GM19193 (cell line): ENCODE measurements around the gene GPC5.

ENCODE experiments used
- POLR2A ChIP-seq: IDR thresholded peaks from 4 replicates; pipeline ENCODE4 v1.6.1; 2011; ENCODE audit not compliant: insufficient read depth, insufficient read length; ENCODE audit errors: extremely low read depth

GPC5 gene

DNA sequence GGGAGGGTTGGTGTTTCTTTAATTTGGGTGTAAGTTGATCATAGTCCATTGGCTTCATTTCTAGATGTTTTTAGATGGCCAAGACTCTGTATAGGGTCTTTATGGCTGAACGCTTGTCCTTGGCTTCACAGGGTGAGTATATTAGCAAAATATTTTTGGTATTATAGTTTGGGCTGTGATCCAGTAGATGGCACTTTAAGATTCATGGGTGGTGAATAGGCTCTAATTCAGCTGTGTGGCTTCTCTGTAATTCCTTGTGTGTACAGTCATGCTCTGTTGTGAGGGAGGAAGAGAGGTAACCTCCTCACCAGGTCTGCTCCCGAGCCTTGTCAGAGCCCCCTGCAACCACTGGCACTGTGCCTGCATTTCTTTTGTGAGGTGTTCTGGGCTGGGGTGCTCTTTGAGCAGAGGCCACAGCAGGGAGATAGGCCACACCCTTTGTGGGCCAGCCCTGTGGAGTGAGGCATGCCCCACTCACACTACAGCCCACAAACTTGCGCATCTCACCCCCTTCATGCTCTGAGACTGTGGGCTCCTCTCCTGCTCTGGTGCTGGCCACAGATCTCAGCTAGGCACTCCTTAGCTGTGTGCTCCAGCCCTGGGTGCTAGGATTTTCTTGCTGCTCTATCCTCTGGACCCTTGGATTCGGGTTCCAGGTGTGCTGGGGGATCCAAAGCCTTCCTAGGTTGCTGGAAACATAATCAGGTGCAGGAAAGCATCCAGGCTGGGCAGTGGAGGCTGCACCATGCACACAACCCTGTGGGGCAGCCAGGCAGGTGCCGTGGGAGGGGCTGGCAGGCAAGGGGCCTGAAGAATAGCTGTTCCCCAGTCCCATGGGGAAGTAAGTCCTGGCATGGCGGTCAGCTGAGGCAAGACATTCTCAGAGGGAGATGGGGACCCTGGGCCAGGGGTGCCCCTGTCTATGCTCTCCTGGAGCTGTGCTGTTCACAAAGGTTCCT, 193.9 kb downstream of the GPC5 start:
- TF ChIP-seq POLR2A = no peak

DNA sequence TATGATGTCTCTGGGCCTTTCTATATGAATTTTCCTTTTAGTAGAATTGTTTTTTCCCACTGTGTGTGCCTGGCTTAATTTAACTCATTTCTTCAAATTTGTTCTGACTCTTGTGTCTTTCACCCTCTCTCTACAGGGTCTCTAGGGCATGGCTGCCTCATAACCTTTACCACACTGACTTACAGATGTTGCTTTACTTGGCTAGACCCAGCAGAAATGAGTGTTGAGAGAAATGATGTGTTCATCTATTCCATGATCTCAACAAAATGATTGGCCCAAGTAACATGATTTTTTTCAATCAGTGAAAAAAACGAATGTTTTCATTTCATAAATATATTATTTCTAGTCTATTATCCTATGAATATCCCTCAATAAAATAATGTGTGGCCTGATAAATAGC, 195.0 kb downstream of the GPC5 start:
- no peak for TF ChIP-seq POLR2A

DNA sequence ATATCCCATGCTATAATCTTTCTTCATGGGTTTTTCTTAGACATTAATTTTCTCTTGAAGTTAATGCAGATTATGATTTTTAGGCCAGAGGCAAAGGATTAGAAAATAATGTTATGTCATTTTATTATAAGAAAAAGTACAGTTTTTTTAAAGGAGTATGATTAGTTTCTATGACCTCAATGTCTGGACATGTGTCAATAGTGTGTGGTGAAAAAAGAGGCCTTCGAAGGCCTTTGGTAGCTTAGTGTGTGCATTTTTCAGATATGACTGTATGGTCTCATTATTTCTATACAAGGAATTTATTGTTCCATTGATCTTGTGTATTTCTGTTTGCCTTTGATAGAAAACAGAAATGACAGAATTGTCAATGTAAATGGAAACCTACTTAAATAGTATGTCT, 195.6 kb downstream of the GPC5 start:
- no peak for TF ChIP-seq POLR2A

DNA sequence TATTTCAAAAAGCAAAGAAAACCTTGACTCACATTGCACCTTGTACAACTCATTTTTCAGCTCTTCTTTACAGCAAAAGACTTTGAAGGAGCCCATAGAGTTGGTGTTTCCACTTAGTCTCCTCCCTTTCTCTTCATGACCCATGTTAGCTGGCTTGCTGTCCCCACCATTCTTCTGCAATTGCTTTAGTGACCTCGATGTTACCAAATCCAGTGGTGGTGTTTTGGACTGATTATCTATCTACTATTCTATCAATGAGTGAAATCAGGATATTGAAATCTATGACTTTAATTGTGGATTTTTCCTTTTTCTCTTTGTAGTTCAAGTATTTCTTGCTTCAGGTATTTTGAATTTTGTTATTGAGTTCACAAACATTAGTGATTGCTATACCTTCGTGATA, 197.3 kb downstream of the GPC5 start:
- TF ChIP-seq POLR2A = no peak

DNA sequence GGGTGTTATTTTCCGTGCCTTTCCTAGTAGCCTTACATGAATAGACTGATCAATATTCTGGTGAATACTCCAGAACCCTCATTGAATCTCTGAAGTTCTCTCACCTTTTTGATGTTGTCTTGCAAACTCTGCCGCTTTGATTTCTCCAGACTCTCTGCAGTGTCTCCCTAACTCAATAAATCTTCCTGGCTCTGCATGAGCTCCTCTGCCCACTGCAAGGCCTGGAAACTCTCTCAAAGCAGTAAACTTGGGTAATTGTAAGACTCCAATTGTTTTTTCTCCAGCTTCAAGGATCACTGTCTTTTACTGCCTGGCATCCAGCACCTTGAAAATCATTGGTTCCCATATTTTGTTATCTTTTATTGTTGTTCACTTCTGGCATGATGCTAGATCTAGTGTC, 198.4 kb downstream of the GPC5 start:
- TF ChIP-seq POLR2A = no peak

- no peak for TF ChIP-seq POLR2A
Observed at GRCh38 chr13:91598655-91599054, 200.2 kb downstream of the GPC5 start.

- TF ChIP-seq POLR2A = no peak
Observed at GRCh38 chr13:91601273-91601672, 202.9 kb downstream of the GPC5 start.

DNA sequence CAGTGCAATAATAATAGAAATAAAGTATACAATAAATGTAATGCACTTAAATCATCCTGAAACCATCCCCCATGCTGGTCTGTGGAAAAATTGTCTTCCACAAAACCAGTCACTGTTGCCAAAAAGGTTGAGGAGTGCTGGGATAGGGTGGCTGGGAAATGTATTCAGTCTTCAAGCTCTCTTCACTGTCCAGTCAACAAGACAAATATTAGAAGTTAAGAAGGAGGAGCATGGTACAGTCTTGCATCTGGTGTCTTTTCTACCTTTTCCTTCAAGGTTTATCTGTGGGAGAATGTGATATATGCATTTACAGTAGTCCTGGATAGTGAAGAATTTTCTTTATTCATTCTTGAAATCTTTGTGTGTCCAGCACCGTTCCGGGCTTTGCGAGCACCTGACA, 203.4 kb downstream of the GPC5 start:
- no peak for TF ChIP-seq POLR2A

DNA sequence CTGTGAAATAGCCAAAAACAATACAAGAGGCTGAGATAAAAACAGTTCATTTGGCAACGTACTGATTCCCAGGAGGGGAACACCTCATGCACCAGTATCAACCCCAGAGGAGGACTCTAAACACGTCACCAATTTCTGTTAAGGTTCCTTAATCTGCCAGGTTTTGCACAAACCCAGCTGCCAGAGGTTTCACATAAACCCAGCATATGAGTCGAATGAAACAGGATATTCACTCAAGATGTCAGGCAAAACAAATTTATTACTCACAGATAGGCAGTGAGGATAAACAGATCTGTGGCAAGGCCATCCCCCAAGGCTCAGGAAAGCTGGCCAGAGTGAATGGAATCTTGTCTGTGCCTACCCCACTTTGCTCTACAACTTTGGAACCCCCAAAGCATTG, 210.9 kb downstream of the GPC5 start:
- no peak for TF ChIP-seq POLR2A

GRCh38 chr13:91618315-91618714, 219.9 kb downstream of the GPC5 start:
- TF ChIP-seq POLR2A = no peak

DNA sequence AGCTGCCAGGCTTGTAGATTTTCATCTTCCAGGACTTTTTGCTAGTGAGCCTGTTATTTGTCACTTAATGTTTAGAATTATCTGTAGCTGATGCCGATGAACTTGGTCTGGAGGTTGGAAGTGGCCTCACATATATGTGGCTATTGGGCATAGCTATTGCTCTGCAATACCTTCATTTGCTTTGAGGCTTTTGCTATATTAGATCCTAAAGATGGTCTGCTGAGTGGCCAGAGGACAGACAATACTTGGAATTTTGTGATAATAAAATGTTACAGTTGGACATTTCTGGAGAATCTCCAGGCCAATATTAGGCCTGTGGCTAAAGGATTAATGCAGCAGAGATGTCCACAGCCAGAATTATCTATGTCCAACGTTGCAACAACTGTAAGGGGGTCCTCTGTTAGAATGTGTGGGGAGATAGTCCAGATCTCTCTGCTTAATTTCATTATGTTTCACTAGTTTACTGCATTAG, 222.3 kb downstream of the GPC5 start:
- TF ChIP-seq POLR2A = no peak

DNA sequence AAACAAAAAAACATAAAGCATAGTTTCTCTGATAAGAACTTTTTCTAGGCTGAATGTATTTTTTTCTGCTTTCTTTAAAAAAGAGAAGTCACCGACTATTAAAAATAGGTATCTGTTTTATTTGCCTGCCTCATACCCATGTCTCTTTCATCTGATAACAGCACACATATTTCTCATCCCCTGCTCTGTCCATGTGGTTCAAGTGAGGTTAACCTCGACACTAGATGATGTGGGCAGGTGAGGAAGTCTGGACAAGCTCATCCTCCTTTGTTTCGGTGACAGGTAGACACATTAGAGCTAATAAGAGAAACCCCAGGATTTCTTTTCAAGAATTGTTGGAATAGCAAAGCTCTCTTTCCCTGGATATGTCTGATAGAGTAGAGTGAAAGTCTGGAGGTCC, 222.7 kb downstream of the GPC5 start:
- no peak for TF ChIP-seq POLR2A

GRCh38 chr13:91621963-91622362, 223.5 kb downstream of the GPC5 start:
- no peak for TF ChIP-seq POLR2A

DNA sequence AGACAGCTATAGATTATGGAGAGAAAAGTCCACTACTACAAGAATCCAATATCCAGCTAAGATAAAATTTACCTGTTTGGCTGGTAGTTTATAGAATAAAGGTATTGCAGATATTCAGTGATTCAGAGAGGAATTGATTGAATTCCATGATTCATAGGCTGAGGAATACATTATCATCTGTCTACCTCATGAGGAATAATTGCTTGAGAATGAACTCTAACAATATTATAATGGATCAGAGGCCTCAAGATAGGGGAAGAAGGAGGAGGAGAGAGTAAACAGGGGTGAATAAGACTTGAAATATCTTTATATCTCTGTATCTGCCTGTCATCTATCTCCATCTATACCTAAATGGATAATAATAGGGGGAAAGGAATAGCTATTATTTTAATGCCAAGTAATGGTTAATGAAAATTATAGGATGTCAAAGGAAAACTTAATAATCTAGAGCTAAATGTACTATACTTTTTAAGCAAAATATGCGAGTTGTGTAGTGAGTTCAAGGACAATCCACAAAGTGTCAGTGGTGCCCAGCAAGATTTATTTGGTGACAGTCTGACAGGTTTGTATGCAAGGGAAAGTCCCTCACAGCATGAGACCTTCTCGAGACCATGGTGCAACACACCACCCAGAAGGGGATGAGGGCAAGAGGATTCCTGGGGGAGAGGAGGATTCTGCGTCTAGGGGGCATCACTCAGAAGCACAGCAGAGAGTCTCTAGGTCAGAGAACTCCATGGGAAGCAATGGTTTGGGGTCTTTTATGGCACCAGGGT, 224.5 kb downstream of the GPC5 start:
- no peak for TF ChIP-seq POLR2A

DNA sequence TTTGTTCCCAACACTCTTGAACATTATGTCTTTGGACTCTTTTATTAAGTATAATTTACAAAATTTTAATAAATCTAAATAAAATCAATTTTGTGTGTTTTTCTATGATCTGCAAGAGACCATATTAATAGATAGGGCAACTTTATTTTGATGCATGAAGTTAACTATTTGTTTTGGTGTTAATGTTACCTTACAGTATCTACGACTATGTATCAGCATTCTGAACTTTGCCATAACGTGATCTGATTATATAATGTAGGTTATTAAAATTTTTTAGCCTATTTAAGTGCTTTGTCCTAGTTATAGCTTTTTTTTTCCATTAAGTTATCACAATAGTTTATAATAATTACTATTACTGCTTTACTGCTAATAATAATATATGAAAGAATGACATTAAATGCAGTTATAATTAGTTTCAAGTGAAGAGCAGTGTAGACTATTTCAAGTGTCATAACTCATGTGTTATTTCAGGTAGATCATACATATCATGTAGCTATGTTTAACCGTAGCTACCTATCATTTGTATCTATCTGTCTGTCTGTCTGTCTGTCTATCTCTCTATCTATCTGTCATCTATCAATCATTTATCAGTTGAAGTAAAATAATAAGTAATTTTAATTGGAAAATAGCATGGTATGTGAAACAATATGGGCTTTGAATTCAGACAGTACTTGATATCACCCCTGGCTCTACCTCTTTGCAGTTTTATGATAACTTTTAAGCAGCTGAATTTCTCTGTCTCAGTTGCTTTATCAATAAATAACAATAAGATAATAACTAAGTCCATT, 229.7 kb downstream of the GPC5 start:
- no peak for TF ChIP-seq POLR2A
